ENCODE results near the gene ZNRF2. TPM values are rescaled to one million over a fixed set of nuclear protein-coding genes. Genes with fewer than 3 reads are reported as not detected.

Gene ZNRF2
- total RNA-seq, 2 donors from 2014 or later, result 20.2 to 29.4 TPM

GRCh38 chr7:30382607-30383006 lies 98.2 kb downstream of the ZNRF2 start:
- H3K36me3 ChIP-seq, result no peaks in the 10 kb centered on the region
- peaks cover 0 to 7% of the 10 kb centered on the region in 2 donors for H3K4me1 ChIP-seq (ENCODE audit: control insufficient read depth in 1 of 2, low read depth in 2 of 2)
- DNase-seq (ENCODE audit: low spot score), result no peak
- peaks cover 3% of the 10 kb centered on the region for H3K9me3 ChIP-seq
- no peak overlapping the region for H3K27ac ChIP-seq
- H3K4me3 ChIP-seq, result no peak overlapping the region
- ATAC-seq (ENCODE audit: insufficient number of reproducible peaks, low FRiP score, low read depth), result no peak
- TF ChIP-seq, protein P1, sequence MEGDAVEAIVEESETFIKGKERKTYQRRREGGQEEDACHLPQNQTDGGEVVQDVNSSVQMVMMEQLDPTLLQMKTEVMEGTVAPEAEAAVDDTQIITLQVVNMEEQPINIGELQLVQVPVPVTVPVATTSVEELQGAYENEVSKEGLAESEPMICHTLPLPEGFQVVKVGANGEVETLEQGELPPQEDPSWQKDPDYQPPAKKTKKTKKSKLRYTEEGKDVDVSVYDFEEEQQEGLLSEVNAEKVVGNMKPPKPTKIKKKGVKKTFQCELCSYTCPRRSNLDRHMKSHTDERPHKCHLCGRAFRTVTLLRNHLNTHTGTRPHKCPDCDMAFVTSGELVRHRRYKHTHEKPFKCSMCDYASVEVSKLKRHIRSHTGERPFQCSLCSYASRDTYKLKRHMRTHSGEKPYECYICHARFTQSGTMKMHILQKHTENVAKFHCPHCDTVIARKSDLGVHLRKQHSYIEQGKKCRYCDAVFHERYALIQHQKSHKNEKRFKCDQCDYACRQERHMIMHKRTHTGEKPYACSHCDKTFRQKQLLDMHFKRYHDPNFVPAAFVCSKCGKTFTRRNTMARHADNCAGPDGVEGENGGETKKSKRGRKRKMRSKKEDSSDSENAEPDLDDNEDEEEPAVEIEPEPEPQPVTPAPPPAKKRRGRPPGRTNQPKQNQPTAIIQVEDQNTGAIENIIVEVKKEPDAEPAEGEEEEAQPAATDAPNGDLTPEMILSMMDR (IDR thresholded peaks at IDR 0.05), result no peak
- no peaks in the 10 kb centered on the region for H3K27me3 ChIP-seq (replicated peaks; ENCODE audit: insufficient read depth)

- Histone ChIP-seq H3K36me3 (no peaks in the 10 kb centered on the region), H3K4me3 (no peak overlapping the region), H3K27ac (no peak overlapping the region), H3K4me1 (ENCODE audit: control insufficient read depth in 1 of 2, low read depth in 2 of 2) (no peaks in the 10 kb centered on the region), H3K9me3 (no peaks in the 10 kb centered on the region), H3K27me3 (replicated peaks; ENCODE audit: insufficient read depth) (no peaks in the 10 kb centered on the region)
- no peak for DNase-seq (ENCODE audit: low spot score)
- ATAC-seq (ENCODE audit: insufficient number of reproducible peaks, low FRiP score, low read depth), result no peak
- TF ChIP-seq, protein P1 (IDR thresholded peaks at IDR 0.05), result no peak
These were observed 105.4 kb downstream of the ZNRF2 start for GRCh38 chr7:30389791-30390190.

GRCh38 chr7:30390736-30391636 lies 106.6 kb downstream of the ZNRF2 start:
- TF ChIP-seq, protein P1 (IDR thresholded peaks at IDR 0.05), result no peak
- H3K27me3 ChIP-seq (replicated peaks; ENCODE audit: insufficient read depth), result no peaks in the 10 kb centered on the region
- no peak overlapping the region for H3K27ac ChIP-seq
- no peak overlapping the region for H3K4me3 ChIP-seq
- H3K9me3 ChIP-seq, result no peaks in the 10 kb centered on the region
- no peaks in the 10 kb centered on the region for H3K36me3 ChIP-seq
- no peak for DNase-seq (ENCODE audit: low spot score)
- no peak for ATAC-seq (ENCODE audit: insufficient number of reproducible peaks, low FRiP score, low read depth)
- no peaks in the 10 kb centered on the region for H3K4me1 ChIP-seq (ENCODE audit: control insufficient read depth in 1 of 2, low read depth in 2 of 2)

DNA sequence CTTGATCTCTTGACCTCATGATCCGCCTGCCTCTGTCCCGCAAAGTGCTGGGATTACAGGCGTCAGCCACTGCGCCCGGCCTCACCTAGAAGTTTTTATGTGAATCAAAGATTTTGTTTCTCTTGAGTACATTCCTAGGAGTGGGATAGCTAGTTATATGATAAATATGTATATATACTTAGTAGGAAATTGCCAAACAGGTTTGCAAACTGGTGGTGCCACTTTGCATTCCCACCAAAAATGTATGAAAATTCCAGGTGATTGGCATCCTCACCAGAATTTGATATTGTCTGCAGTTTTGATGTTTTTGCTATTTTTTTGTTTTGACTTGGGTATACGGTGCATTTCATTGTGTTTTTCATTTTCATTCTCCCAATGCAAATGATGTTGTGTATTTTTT lies 107.4 kb downstream of the ZNRF2 start:
- Histone ChIP-seq H3K27ac (no peak overlapping the region), H3K4me3 (no peak overlapping the region), H3K9me3 (no peaks in the 10 kb centered on the region), H3K27me3 (replicated peaks; ENCODE audit: insufficient read depth) (no peaks in the 10 kb centered on the region), H3K36me3 (no peaks in the 10 kb centered on the region), H3K4me1 (ENCODE audit: control insufficient read depth in 1 of 2, low read depth in 2 of 2) (no peaks in the 10 kb centered on the region)
- DNase-seq (ENCODE audit: low spot score) (no peak), ATAC-seq (ENCODE audit: insufficient number of reproducible peaks, low FRiP score, low read depth) (no peak)
- TF ChIP-seq, protein P1 (IDR thresholded peaks at IDR 0.05), result no peak

GRCh38 chr7:30395676-30396075 lies 111.3 kb downstream of the ZNRF2 start:
- DNase-seq (ENCODE audit: low spot score) (no peak), ATAC-seq (ENCODE audit: insufficient number of reproducible peaks, low FRiP score, low read depth) (no peak)
- Histone ChIP-seq H3K4me1 (ENCODE audit: control insufficient read depth in 1 of 2, low read depth in 2 of 2) (no peaks in the 10 kb centered on the region), H3K9me3 (no peaks in the 10 kb centered on the region), H3K27me3 (replicated peaks; ENCODE audit: insufficient read depth) (no peaks in the 10 kb centered on the region), H3K4me3 (no peak overlapping the region), H3K36me3 (no peaks in the 10 kb centered on the region), H3K27ac (no peak overlapping the region)
- TF ChIP-seq, protein P1 (IDR thresholded peaks at IDR 0.05), result no peak

All from thoracic aorta (tissue), 2 donors.